ENCODE results near the gene PCDH8.
"Not testable (repeated sequence)": the region's sequence is repeated elsewhere in the genome, so short reads cannot be mapped to it uniquely, and the experiment has no call there.

PCDH8 gene

GRCh38 chr13:52850072-52850395 lies 1.6 kb upstream of the PCDH8 start:
- DNase-seq, result peak in 1 of 3 experiments; percentile 87

- peak; percentile 72 to 81 (median 73) for DNase-seq
These were observed 1.0 kb upstream of the PCDH8 start for GRCh38 chr13:52849291-52850071.

GRCh38 chr13:52847682-52848432 lies 583 bp downstream of the PCDH8 start:
- no peak for DNase-seq

- no peak for DNase-seq
These were observed 1.1 kb downstream of the PCDH8 start for GRCh38 chr13:52847322-52847681.

- DNase-seq, result no peak
These were observed 1.7 kb downstream of the PCDH8 start for GRCh38 chr13:52846567-52847321.

GRCh38 chr13:52845766-52846566 lies 2.5 kb downstream of the PCDH8 start:
- DNase-seq, result peak in 1 of 3 experiments; percentile 81

- DNase-seq, result peak in 1 of 3 experiments; percentile 58
These were observed 3.1 kb downstream of the PCDH8 start for GRCh38 chr13:52845334-52845761.

GRCh38 chr13:52844836-52845235 lies 3.6 kb downstream of the PCDH8 start:
- DNase-seq, result no peak

- peak in 2 of 3 experiments; percentile 92 to 99 for DNase-seq
These were observed 6.0 kb downstream of the PCDH8 start for GRCh38 chr13:52842441-52842840.

- no peak for DNase-seq
These were observed 8.4 kb downstream of the PCDH8 start for GRCh38 chr13:52840066-52840465.

GRCh38 chr13:52838433-52839107 lies 9.9 kb downstream of the PCDH8 start:
- DNase-seq, result peak in 1 of 3 experiments; percentile 33

- DNase-seq, result no peak
These were observed 10.6 kb downstream of the PCDH8 start for GRCh38 chr13:52837850-52838249.

GRCh38 chr13:52835071-52835839 lies 13.2 kb downstream of the PCDH8 start:
- no peak for DNase-seq

- no peak for DNase-seq
These were observed 15.1 kb downstream of the PCDH8 start for GRCh38 chr13:52833296-52833875.

- peak; percentile 43 to 95 (median 77) for DNase-seq
These were observed 16.1 kb downstream of the PCDH8 start for GRCh38 chr13:52832313-52832712.

- no peak for DNase-seq
These were observed 17.5 kb downstream of the PCDH8 start for GRCh38 chr13:52830946-52831345.

GRCh38 chr13:52827839-52828238 lies 20.6 kb downstream of the PCDH8 start:
- DNase-seq, result no peak

GRCh38 chr13:52817886-52818285 lies 30.6 kb downstream of the PCDH8 start:
- DNase-seq, result not testable (repeated sequence)

GRCh38 chr13:52815330-52815729 lies 33.1 kb downstream of the PCDH8 start:
- DNase-seq, result no peak

- DNase-seq, result no peak
These were observed 35.5 kb downstream of the PCDH8 start for GRCh38 chr13:52812941-52813340.

GRCh38 chr13:52811841-52812240 lies 36.6 kb downstream of the PCDH8 start:
- DNase-seq, result peak; percentile 11 to 67 (median 61)
